ENCODE results near the gene NUP98.

The NUP98 gene

GRCh38 chr11:3799873-3800272 is 2.5 kb upstream of the NUP98 start:
- H3K36me3 ChIP-seq (ENCODE audit: insufficient read depth, low read length): no peaks in the 10 kb centered on the region
- H3K9me2 ChIP-seq (replicated peaks; ENCODE audit: low read depth, low read length): no peaks in the 10 kb centered on the region
- peaks cover 24% of the 10 kb centered on the region for H4K20me1 ChIP-seq (ENCODE audit: insufficient read depth, low read length, poor library complexity, severe bottlenecking)
- H3K9me3 ChIP-seq (ENCODE audit: insufficient read depth, low read depth, low read length): no peaks in the 10 kb centered on the region
- H3K9ac ChIP-seq (ENCODE audit: low read depth, low read length, poor library complexity, severe bottlenecking): no peak overlapping the region
- peaks cover 32% of the 10 kb centered on the region for H3K4me1 ChIP-seq (ENCODE audit: insufficient read depth, low read length, poor library complexity, severe bottlenecking)
- 0 out of 2 replicates have a peak, but pooled peaks cover 3% of the 10 kb centered on the region for H3F3A ChIP-seq (ENCODE audit: low read depth)
- H3K4me2 ChIP-seq (ENCODE audit: low read depth, low read length, poor library complexity, severe bottlenecking): no peak overlapping the region
- no peak overlapping the region for H2AFZ ChIP-seq (ENCODE audit: low read length)
- TF ChIP-seq EZH2phosphoT487 (IDR thresholded peaks at IDR 0.05; ENCODE audit: borderline replicate concordance): no peak
- TF ChIP-seq, protein P1, sequence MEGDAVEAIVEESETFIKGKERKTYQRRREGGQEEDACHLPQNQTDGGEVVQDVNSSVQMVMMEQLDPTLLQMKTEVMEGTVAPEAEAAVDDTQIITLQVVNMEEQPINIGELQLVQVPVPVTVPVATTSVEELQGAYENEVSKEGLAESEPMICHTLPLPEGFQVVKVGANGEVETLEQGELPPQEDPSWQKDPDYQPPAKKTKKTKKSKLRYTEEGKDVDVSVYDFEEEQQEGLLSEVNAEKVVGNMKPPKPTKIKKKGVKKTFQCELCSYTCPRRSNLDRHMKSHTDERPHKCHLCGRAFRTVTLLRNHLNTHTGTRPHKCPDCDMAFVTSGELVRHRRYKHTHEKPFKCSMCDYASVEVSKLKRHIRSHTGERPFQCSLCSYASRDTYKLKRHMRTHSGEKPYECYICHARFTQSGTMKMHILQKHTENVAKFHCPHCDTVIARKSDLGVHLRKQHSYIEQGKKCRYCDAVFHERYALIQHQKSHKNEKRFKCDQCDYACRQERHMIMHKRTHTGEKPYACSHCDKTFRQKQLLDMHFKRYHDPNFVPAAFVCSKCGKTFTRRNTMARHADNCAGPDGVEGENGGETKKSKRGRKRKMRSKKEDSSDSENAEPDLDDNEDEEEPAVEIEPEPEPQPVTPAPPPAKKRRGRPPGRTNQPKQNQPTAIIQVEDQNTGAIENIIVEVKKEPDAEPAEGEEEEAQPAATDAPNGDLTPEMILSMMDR (conservative IDR thresholded peaks at IDR 0.05; ENCODE audit: low read length): no peak
- no peak overlapping the region for H3K4me3 ChIP-seq (ENCODE audit: low read length, poor library complexity, severe bottlenecking)
- peaks cover 41% of the 10 kb centered on the region for H3K79me2 ChIP-seq (ENCODE audit: insufficient read depth, low read length)
- H3K27me3 ChIP-seq (ENCODE audit: insufficient read depth, low read length, poor library complexity, severe bottlenecking): peaks cover 6% of the 10 kb centered on the region

- H3K4me1 ChIP-seq (ENCODE audit: insufficient read depth, low read length, poor library complexity, severe bottlenecking): peaks cover 36% of the 10 kb centered on the region
- H3K79me2 ChIP-seq (ENCODE audit: insufficient read depth, low read length): peaks cover 48% of the 10 kb centered on the region
- H3K27me3 ChIP-seq (ENCODE audit: insufficient read depth, low read length, poor library complexity, severe bottlenecking): peaks cover 6% of the 10 kb centered on the region
- H3K36me3 ChIP-seq (ENCODE audit: insufficient read depth, low read length): no peaks in the 10 kb centered on the region
- peak overlapping the region; percentile 77 for H3K4me2 ChIP-seq (ENCODE audit: low read depth, low read length, poor library complexity, severe bottlenecking)
- H3K9ac ChIP-seq (ENCODE audit: low read depth, low read length, poor library complexity, severe bottlenecking): peak overlapping the region; percentile 80
- peaks cover 31% of the 10 kb centered on the region for H4K20me1 ChIP-seq (ENCODE audit: insufficient read depth, low read length, poor library complexity, severe bottlenecking)
- 0 out of 2 replicates have a peak, but pooled peaks cover 3% of the 10 kb centered on the region for H3F3A ChIP-seq (ENCODE audit: low read depth)
- H2AFZ ChIP-seq (ENCODE audit: low read length): no peak overlapping the region
- H3K9me2 ChIP-seq (replicated peaks; ENCODE audit: low read depth, low read length): no peaks in the 10 kb centered on the region
- peak overlapping the region; percentile 100 for H3K4me3 ChIP-seq (ENCODE audit: low read length, poor library complexity, severe bottlenecking)
- TF ChIP-seq, protein P1 (conservative IDR thresholded peaks at IDR 0.05; ENCODE audit: low read length): no peak
- no peak for TF ChIP-seq EZH2phosphoT487 (IDR thresholded peaks at IDR 0.05; ENCODE audit: borderline replicate concordance)
- no peaks in the 10 kb centered on the region for H3K9me3 ChIP-seq (ENCODE audit: insufficient read depth, low read depth, low read length)
Observed at GRCh38 chr11:3799143-3799542, 1.8 kb upstream of the NUP98 start.

DNA sequence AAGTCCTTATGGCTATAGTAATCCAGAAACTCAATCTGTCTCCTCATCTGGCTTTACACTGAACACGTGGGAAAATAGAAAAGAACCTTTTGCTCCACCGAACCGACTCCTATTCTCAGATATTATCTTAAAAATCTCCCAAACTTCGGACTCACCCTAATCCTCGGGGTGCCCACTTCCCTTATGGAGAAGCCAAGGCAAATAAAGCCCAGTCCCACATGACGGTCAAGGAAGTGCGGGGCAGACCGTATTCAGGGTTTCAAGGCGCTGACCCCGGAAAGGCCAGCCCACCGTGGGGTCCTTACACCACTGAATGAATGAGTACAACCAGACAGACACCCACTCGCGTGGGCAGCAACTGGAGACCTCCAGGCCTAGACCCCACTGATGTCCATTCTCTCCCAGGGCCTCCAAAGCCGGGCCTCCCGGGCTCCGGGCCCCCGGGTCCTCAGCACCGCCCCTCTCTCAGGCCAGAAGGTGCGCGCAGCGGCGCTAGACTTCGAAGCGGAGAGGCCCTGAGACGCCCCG is 489 bp downstream of the NUP98 start:
- Histone ChIP-seq H4K20me1 (ENCODE audit: insufficient read depth, low read length, poor library complexity, severe bottlenecking) (peaks cover 47% of the 10 kb centered on the region), H3K9me3 (ENCODE audit: insufficient read depth, low read depth, low read length) (no peaks in the 10 kb centered on the region), H3K4me1 (ENCODE audit: insufficient read depth, low read length, poor library complexity, severe bottlenecking) (peaks cover 36% of the 10 kb centered on the region), H3K36me3 (ENCODE audit: insufficient read depth, low read length) (peaks cover 15% of the 10 kb centered on the region; the same call in 1 of the 2 replicates), H2AFZ (ENCODE audit: low read length) (peak overlapping the region; percentile 82), H3K4me2 (ENCODE audit: low read depth, low read length, poor library complexity, severe bottlenecking) (peak overlapping the region; percentile 95), H3F3A (ENCODE audit: low read depth) (no peaks in the 10 kb centered on the region), H3K4me3 (ENCODE audit: low read length, poor library complexity, severe bottlenecking) (peak overlapping the region; percentile 100), H3K79me2 (ENCODE audit: insufficient read depth, low read length) (peaks cover 71% of the 10 kb centered on the region), H3K27me3 (ENCODE audit: insufficient read depth, low read length, poor library complexity, severe bottlenecking) (peaks cover 6% of the 10 kb centered on the region), H3K9ac (ENCODE audit: low read depth, low read length, poor library complexity, severe bottlenecking) (peak overlapping the region; percentile 98), H3K9me2 (replicated peaks; ENCODE audit: low read depth, low read length) (no peaks in the 10 kb centered on the region)
- TF ChIP-seq, protein P1 (conservative IDR thresholded peaks at IDR 0.05; ENCODE audit: low read length): no peak
- TF ChIP-seq EZH2phosphoT487 (IDR thresholded peaks at IDR 0.05; ENCODE audit: borderline replicate concordance): no peak
